Activated effector memory CD4-positive, alpha-beta T cell treated with Interleukin-2 at 50 U/mL for 16 hours (primary cell): Measurements from ENCODE around the gene CREBBP.

Source experiments
- DNase-seq: peaks from one replicate; pipeline ENCODE4 v3.0.0-alpha.2; 2020

CREBBP gene

DNA sequence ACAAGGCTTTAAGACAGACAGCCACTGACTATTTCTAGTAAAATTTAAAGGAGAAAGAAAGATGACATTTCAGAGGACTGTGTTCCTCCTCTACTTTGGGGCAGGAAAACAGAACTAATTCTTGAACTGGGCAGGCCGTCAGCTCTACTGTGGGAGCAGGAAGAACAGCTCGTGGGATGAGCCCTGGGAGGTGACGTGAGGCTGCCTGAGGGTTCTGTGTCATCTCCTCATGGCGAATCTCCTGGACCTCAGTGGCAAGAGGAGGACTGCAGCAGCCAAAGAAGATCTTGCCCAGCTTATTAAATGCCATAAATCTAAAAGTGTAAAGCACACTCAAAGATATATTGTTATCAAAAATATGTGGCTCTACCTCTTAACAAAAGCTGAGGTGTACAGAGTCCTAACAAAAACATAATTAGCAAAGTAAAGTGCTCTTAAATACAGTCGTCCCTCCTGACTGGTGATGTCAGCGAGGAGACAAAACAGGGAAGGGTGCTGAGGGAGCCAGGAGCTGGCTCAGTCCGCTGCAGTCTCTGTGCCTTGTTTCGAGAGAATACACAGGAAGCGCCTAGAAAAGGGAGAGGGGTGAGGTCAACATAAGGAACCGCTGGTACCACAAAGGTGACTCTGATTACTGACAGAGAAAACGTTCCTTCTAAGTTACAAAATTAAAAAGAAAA is 58.0 kb downstream of the CREBBP start:
- DNase-seq: no peak

DNA sequence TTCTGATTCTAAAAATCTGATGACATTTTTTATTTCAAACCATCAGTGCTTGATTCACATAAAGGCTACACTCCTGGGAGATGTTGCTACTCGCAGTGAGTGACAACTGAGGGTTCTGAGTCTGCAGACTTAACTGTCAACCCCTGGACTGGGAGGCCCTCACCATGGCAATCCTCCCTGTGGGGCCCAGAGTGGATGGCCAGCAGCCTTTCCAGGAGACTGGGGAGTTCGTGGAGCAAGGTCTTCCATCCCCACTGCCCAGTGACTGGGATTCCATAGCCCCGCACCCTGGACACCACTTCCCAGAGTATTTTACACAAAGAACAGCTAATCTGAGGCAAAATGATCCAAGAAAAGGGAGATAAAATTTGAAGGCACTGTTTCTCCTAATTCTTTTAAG is 59.3 kb downstream of the CREBBP start:
- DNase-seq: no peak

GRCh38 chr16:3819746-3820724 is 60.5 kb downstream of the CREBBP start:
- DNase-seq: no peak

DNA sequence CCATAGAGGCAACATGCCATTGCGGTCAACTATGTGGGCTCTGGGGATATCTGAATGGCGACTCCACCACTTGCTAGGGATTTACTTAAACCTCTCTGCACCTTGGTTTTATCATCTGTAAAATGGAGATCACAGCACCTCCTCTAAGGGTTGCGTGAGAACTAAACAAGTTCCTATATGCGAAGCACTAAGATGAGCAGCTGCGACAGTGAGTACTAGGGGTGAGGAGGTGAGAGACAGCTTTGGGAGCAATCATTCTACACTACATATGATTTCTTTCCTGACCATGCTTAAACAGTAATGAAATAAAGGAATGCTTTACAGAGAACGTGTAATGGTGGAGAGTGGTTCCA is 61.4 kb downstream of the CREBBP start:
- DNase-seq: no peak

DNA sequence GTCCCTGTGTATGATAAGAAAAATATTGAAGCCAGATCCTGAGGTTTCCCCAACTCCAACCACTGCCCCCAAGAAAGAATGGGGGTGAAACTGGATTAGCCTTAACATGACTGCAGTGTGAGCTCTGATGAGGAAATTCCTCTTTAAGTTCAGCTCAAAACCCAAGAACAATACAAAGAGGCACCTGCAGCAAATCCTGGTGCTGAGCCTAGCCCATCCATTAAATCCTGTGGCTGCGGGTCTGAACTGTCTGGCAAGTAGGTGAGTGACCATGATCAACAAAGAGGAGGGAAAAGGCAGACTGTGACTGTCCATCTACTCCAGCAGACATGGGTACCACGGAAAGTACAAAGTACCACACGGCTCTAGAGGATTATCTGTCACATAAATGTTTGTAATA is 64.2 kb downstream of the CREBBP start:
- DNase-seq: no peak

DNA sequence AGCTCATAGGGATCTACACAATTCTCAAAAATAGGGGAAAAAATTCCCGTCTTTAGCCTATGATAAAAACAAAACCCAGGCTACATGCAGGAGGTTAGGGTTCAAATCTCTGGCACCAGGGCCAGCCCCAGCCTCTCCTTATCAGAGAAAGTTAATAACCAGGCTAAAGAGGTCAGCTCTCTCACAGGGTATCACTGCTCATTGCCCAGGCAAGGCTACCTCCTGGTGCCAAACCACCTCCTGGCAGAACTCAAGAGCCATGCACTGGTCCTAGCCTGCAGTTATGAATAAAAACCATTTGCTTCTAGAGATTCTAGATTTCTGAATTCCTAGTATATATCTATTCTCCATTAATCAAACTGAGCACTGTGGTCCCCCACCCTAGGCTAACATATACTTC is 65.8 kb downstream of the CREBBP start:
- no peak for DNase-seq

GRCh38 chr16:3812469-3813172 is 67.9 kb downstream of the CREBBP start:
- DNase-seq: no peak

GRCh38 chr16:3810818-3811217 is 69.7 kb downstream of the CREBBP start:
- no peak for DNase-seq

GRCh38 chr16:3810198-3810664 is 70.3 kb downstream of the CREBBP start:
- no peak for DNase-seq

DNA sequence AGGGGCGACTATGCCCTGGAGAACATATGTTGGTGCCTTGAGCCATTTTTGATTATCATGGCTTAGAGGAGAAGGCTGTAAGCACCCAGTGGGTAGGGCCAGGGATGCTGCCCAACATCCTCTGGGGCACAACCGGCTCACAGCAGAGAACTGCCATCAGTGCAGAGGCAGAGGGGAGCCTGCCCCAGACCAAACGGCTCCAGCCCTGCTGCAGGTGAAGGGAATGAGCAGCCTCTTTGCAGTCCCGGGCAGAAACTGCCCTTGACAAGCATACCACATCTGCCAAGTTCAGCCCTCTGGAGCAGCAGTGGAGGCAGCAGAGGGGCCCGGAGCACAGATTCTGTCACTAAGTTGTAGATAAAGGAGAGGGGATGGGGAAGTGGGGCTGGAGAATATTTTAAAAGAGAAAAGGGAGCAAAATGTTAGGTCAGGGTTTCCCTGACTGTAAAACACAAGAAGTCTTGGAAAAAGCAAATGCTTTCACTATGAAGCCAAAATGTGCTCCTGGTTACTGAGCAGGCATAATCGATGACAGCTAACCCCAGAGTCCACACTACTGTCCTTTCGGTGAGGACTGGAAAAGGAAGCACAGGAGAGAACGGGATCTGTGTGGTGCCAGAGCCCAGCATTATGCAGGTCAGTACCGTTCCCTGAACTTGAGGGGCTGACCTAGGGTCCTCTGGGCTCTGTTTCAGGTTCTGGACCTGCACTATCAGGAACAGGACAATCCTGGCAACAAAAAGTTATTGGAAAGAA is 72.0 kb downstream of the CREBBP start:
- DNase-seq: no peak

- DNase-seq: no peak
Measured at GRCh38 chr16:3807425-3808123, 72.9 kb downstream of the CREBBP start.

DNA sequence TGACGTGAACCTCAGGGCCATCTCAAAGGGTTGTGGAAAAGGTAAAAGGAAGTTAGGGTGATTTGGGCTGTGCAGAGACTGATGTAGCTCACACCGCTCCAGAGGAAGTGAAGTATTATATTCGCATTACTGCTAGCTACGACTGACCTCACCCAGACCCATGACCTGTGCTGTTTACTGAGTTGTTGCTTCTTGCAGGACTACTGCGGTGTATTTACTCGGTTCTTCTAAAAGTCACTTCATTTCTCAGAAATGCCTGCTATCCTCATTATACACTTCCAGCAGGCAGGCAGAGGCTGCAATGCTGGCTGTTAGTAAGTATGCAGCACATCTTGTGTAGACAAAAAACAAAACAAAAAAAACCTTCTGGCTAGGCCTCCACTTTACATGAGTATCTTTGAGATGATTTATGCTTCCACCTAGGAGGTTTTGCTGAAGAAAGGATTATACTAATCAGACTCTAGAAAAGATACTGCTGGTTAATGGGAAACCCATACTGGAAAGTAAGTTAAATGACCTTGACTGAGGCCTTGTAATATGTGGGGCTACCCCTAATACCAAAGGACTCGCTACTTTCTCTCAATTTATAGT is 76.0 kb downstream of the CREBBP start:
- no peak for DNase-seq

GRCh38 chr16:3800477-3801270 is 79.8 kb downstream of the CREBBP start:
- DNase-seq: no peak

- no peak for DNase-seq
Measured at GRCh38 chr16:3800019-3800418, 80.5 kb downstream of the CREBBP start.

DNA sequence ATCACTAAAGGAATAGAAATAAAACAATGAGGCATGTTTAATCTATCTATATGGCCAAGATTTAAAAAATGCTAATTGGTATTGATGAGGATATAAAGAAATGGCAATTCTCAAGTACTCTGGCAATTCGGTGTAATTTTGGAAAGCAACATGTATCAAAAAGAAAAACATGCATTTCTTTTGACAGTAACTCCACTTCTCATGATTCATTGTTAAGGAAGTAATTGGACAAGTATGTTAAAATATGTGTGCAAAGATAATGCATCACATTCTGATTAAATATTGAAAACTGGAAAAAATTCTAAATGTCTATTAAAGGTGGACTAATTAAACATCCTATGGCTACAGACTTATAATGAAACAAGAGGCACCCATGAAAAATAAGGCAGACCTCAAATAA is 81.2 kb downstream of the CREBBP start:
- no peak for DNase-seq

GRCh38 chr16:3798838-3799237 is 81.7 kb downstream of the CREBBP start:
- DNase-seq: no peak

GRCh38 chr16:3797904-3798811 is 82.4 kb downstream of the CREBBP start:
- DNase-seq: no peak

GRCh38 chr16:3797473-3797872 is 83.0 kb downstream of the CREBBP start:
- no peak for DNase-seq

DNA sequence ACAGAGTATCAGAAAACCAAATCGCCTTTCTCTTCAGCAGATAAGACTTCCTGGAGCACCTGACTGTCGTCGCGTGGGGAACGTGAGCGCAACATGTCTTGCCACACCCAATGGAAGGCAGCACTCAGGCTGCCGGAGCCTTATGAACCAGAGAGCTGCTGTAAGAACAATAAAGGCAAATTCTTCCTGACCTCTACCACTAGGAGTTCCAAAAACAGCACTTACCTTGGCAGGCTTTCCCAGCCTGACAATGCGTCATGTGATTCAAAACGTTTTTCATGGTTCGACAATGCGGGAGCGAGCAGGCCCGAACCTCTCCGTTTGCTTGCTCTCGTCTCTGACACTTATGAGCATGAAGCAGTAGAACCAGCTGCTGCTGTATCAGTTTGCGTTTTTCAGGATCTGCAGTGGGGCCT is 87.3 kb downstream of the CREBBP start:
- no peak for DNase-seq
